ENCODE results near the gene AMOTL1.

Gene AMOTL1

DNA sequence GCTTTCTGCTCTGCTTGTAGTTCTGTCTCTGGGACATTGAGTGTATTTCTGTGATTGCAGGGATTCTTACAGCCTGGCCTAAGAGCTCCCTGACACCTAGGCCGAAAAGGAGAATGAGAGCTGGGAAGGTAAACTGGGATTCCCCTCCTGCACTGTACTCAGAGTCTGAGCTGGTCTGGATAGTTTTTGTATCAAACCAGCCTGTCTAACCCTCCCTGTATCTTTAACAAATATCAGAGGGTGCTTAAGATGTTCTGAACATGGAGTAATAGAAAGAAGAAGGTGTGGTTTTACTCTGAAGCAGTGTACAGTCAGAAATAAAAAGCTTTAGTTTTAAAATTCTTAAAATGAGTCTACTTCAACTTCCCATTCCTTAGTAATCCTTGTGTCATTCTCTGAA is 57.3 kb downstream of the AMOTL1 start:
- Histone ChIP-seq H3K36me3 (ENCODE audit: control insufficient read depth, insufficient read depth, low read length) (peaks cover 41% of the 10 kb centered on the region), H3K27me3 (ENCODE audit: control insufficient read depth, insufficient read depth, low read length) (no peaks in the 10 kb centered on the region), H3K9me3 (ENCODE audit: control insufficient read depth, insufficient read depth, low read length) (no peaks in the 10 kb centered on the region), H3K4me3 (ENCODE audit: low read depth, low read length) (no peak overlapping the region), H3K4me1 (ENCODE audit: control insufficient read depth, insufficient read depth, low read length) (no peaks in the 10 kb centered on the region), H3K9ac (ENCODE audit: low read depth, low read length) (no peak overlapping the region), H3K27ac (ENCODE audit: low read depth, low read length) (no peak overlapping the region)

DNA sequence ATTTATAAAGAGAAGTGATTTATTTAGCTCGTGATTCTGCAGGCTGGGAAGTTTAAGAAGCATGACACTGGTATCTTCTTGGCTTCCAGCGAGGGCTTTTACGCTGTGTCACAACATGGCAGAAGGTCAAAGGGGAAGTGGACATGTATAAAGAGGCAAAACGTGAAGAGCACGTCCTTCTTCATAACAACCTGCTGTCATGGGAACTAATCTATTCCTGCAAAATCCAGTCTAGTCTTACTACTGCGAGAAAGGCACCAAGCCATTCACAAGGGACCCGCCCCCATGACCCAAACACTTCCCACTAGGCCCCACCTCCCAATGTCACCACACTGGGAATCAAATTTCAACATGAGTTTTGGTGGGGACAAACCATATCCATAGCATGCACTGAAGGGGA is 58.3 kb downstream of the AMOTL1 start:
- no peaks in the 10 kb centered on the region for H3K4me1 ChIP-seq (ENCODE audit: control insufficient read depth, insufficient read depth, low read length)
- H3K9me3 ChIP-seq (ENCODE audit: control insufficient read depth, insufficient read depth, low read length): no peaks in the 10 kb centered on the region
- H3K36me3 ChIP-seq (ENCODE audit: control insufficient read depth, insufficient read depth, low read length): peaks cover 50% of the 10 kb centered on the region
- H3K27ac ChIP-seq (ENCODE audit: low read depth, low read length): no peak overlapping the region
- no peak overlapping the region for H3K9ac ChIP-seq (ENCODE audit: low read depth, low read length)
- no peaks in the 10 kb centered on the region for H3K27me3 ChIP-seq (ENCODE audit: control insufficient read depth, insufficient read depth, low read length)
- H3K4me3 ChIP-seq (ENCODE audit: low read depth, low read length): no peak overlapping the region

DNA sequence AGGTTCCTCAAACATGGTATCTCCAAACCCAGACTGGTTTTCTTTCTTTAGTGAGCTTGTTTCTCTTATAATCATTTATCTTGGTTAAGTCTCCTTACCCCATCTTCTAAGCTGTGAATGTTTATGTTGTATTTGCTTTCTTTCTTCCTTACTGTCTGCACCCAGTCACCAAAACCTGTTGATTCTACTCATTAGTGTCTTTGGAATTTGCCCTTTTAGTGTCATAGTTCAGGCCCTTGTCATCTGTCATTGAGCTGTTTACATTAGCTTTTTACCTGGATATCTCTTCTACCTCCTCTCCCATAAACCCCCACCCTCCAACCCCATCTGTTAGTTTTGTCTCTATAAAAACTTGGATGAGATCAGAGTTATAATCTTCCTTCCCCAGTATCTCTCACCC is 59.9 kb downstream of the AMOTL1 start:
- H3K9ac ChIP-seq (ENCODE audit: low read depth, low read length): no peak overlapping the region
- no peaks in the 10 kb centered on the region for H3K27me3 ChIP-seq (ENCODE audit: control insufficient read depth, insufficient read depth, low read length)
- H3K4me3 ChIP-seq (ENCODE audit: low read depth, low read length): no peak overlapping the region
- H3K27ac ChIP-seq (ENCODE audit: low read depth, low read length): no peak overlapping the region
- peaks cover 49% of the 10 kb centered on the region for H3K36me3 ChIP-seq (ENCODE audit: control insufficient read depth, insufficient read depth, low read length)
- H3K4me1 ChIP-seq (ENCODE audit: control insufficient read depth, insufficient read depth, low read length): no peaks in the 10 kb centered on the region
- H3K9me3 ChIP-seq (ENCODE audit: control insufficient read depth, insufficient read depth, low read length): no peaks in the 10 kb centered on the region

DNA sequence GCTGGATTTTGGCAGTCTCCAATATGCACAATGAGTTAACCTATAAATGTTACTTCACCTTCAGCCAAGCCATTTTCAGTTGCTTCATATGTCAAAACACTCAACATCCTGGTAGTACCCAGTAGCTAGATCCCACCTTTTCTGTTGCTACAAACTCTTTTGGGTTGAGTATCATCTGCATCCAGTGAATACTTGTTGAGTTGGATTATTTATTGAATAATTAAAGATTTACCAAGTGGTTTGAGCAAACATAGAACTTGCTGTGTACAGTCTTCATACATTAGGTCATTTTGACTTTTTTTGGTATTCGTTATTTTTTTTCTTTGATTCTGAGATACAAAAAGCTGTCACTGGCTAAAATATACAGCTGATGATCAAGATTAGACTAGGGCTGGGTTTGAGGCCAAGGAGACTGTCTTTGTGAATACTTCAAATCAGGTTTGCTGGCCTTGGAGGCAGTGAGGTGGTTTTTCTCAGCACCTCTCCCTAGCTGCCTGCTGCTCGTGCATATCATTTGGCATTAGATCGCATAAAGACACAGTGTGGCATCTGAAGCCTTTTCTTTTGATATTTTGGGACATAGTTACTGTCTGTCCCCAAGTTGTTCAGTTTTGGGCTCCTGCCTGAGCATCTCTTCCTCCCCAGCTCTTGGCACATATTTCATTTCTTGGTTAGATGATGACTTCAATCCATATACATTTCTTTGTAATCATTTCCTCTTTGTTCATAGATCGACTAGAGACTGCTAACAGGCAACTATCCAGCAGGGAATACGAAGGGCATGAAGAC is 62.8 kb downstream of the AMOTL1 start:
- H3K4me1 ChIP-seq (ENCODE audit: control insufficient read depth, insufficient read depth, low read length): no peaks in the 10 kb centered on the region
- peaks cover 52% of the 10 kb centered on the region for H3K36me3 ChIP-seq (ENCODE audit: control insufficient read depth, insufficient read depth, low read length)
- no peak overlapping the region for H3K27ac ChIP-seq (ENCODE audit: low read depth, low read length)
- no peaks in the 10 kb centered on the region for H3K9me3 ChIP-seq (ENCODE audit: control insufficient read depth, insufficient read depth, low read length)
- H3K27me3 ChIP-seq (ENCODE audit: control insufficient read depth, insufficient read depth, low read length): no peaks in the 10 kb centered on the region
- no peak overlapping the region for H3K9ac ChIP-seq (ENCODE audit: low read depth, low read length)
- H3K4me3 ChIP-seq (ENCODE audit: low read depth, low read length): no peak overlapping the region

DNA sequence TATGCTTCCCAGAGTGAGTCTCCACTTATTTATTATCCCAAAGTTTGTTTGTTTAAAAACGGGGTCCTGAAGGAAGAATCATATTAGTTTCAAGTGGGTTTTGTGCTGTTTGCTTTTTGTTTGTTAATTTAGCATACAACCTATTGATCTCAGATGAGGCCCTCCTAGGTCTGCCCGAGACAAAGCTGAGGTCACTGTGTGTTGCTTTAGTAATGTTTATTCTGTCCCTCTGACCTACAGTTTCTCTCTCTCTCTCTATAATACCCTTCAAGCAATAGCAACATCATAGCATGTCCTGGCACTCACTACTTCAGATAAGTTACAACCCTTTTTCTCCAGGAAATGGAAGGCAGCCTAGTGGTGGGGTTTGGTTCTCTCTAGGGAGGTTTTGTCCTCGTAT is 63.4 kb downstream of the AMOTL1 start:
- Histone ChIP-seq H3K9me3 (ENCODE audit: control insufficient read depth, insufficient read depth, low read length) (no peaks in the 10 kb centered on the region), H3K4me1 (ENCODE audit: control insufficient read depth, insufficient read depth, low read length) (no peaks in the 10 kb centered on the region), H3K27me3 (ENCODE audit: control insufficient read depth, insufficient read depth, low read length) (no peaks in the 10 kb centered on the region), H3K4me3 (ENCODE audit: low read depth, low read length) (no peak overlapping the region), H3K9ac (ENCODE audit: low read depth, low read length) (no peak overlapping the region), H3K27ac (ENCODE audit: low read depth, low read length) (no peak overlapping the region), H3K36me3 (ENCODE audit: control insufficient read depth, insufficient read depth, low read length) (peaks cover 52% of the 10 kb centered on the region)

DNA sequence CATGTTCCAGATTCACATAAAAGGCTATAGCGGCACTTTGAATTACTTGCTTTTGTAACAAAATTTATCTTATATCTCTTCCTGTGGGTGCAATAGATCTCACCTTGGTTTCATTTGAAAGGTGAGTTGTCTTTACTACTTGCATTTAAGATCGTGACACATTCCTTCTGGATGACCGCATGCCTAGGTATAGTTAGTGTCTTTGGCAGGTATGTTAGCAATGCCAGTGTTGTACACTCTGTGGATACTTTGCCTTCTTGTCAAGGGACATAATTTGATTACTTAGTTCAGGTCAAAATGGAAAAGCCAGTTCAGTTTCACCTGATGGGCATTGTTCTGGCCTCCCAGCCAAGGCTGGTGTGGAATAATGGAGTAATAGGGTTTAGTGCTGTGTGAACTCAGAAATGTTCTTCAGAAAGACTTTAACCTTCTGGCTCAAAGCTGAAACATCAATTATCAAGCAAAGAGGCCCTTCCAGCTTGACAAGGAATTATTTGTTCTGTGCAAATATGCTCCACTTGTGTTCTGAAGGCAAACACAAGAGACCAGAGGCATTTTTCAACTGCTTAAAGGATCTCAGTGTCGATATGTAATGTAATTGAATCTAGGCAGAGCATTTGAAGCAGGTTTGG is 64.6 kb downstream of the AMOTL1 start:
- Histone ChIP-seq H3K27ac (ENCODE audit: low read depth, low read length) (no peak overlapping the region), H3K9me3 (ENCODE audit: control insufficient read depth, insufficient read depth, low read length) (no peaks in the 10 kb centered on the region), H3K27me3 (ENCODE audit: control insufficient read depth, insufficient read depth, low read length) (no peaks in the 10 kb centered on the region), H3K4me3 (ENCODE audit: low read depth, low read length) (no peak overlapping the region), H3K9ac (ENCODE audit: low read depth, low read length) (no peak overlapping the region), H3K4me1 (ENCODE audit: control insufficient read depth, insufficient read depth, low read length) (no peaks in the 10 kb centered on the region), H3K36me3 (ENCODE audit: control insufficient read depth, insufficient read depth, low read length) (peaks cover 55% of the 10 kb centered on the region)

DNA sequence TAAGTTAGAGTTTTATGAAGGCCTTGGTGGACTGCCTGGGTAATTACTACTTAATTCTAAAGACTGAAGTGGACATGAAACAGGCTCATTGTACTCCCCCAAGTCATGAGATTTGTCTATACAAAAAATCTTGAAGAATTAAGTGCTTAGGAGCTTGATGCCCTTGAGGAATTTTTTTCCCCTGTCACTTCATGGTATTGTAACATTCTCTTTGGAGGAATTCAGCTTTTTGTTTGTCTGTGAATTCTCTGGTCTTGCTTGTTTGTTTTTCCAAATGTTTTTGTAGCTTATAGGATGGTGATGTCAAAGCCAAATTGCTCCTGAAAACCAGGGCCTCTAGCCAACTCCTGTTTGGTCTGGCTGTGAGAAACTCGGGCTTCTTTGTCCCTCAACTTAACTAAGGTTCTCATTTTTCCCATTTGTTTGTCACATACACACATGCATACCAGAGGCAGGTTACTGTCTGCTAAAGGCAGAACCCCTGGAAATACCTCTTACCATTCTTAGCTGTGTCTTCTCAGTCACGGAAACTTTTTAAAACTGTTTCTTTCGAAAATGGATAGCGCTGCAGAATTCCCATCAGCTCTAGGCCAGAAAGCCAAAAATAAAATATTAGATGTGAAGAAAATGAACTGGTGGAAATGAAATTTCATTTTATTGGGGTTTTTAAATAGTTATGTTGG is 66.9 kb downstream of the AMOTL1 start:
- Histone ChIP-seq H3K4me1 (ENCODE audit: control insufficient read depth, insufficient read depth, low read length) (no peaks in the 10 kb centered on the region), H3K36me3 (ENCODE audit: control insufficient read depth, insufficient read depth, low read length) (peaks cover 59% of the 10 kb centered on the region), H3K27ac (ENCODE audit: low read depth, low read length) (no peak overlapping the region), H3K27me3 (ENCODE audit: control insufficient read depth, insufficient read depth, low read length) (no peaks in the 10 kb centered on the region), H3K4me3 (ENCODE audit: low read depth, low read length) (no peak overlapping the region), H3K9me3 (ENCODE audit: control insufficient read depth, insufficient read depth, low read length) (no peaks in the 10 kb centered on the region), H3K9ac (ENCODE audit: low read depth, low read length) (no peak overlapping the region)

DNA sequence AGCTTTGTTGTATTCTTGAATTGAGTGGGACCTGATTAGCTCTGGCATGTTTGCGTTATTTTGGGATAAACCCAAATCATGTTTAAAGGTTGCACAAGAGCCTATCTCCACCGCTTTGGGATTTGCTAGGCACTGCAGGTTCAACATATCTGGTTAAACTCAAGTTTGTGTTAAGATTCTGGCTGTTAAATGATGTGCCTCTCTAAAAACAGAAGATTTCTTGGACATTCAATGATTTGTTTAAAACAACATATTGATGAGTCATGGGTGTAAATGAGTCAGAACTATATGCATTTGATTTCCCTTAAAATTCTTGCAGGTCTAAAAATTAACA is 67.4 kb downstream of the AMOTL1 start:
- H3K27me3 ChIP-seq (ENCODE audit: control insufficient read depth, insufficient read depth, low read length): no peaks in the 10 kb centered on the region
- H3K4me1 ChIP-seq (ENCODE audit: control insufficient read depth, insufficient read depth, low read length): no peaks in the 10 kb centered on the region
- peaks cover 54% of the 10 kb centered on the region for H3K36me3 ChIP-seq (ENCODE audit: control insufficient read depth, insufficient read depth, low read length)
- no peak overlapping the region for H3K9ac ChIP-seq (ENCODE audit: low read depth, low read length)
- H3K4me3 ChIP-seq (ENCODE audit: low read depth, low read length): no peak overlapping the region
- H3K9me3 ChIP-seq (ENCODE audit: control insufficient read depth, insufficient read depth, low read length): no peaks in the 10 kb centered on the region
- no peak overlapping the region for H3K27ac ChIP-seq (ENCODE audit: low read depth, low read length)

DNA sequence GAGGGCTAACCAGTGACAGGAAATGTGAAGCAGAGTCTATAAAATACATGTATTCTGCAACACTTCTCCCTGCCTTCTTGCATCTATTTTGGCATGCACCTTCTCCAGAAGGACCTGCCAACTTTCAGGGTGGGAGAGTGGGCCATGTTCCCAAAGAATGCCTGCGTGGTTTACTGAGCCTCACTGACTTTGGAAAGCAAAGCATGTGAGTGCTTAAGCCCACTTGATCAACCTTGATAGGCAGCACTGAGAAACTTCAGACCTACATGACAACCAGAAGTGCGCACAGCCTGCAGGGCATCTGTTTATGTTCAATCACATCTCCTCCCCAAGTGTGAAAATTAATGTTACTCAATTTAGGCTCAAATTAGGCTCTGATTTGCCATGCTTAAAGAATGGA is 69.2 kb downstream of the AMOTL1 start:
- Histone ChIP-seq H3K4me3 (ENCODE audit: low read depth, low read length) (no peak overlapping the region), H3K36me3 (ENCODE audit: control insufficient read depth, insufficient read depth, low read length) (peaks cover 36% of the 10 kb centered on the region), H3K27ac (ENCODE audit: low read depth, low read length) (no peak overlapping the region), H3K9ac (ENCODE audit: low read depth, low read length) (no peak overlapping the region), H3K9me3 (ENCODE audit: control insufficient read depth, insufficient read depth, low read length) (no peaks in the 10 kb centered on the region), H3K4me1 (ENCODE audit: control insufficient read depth, insufficient read depth, low read length) (no peaks in the 10 kb centered on the region), H3K27me3 (ENCODE audit: control insufficient read depth, insufficient read depth, low read length) (no peaks in the 10 kb centered on the region)

DNA sequence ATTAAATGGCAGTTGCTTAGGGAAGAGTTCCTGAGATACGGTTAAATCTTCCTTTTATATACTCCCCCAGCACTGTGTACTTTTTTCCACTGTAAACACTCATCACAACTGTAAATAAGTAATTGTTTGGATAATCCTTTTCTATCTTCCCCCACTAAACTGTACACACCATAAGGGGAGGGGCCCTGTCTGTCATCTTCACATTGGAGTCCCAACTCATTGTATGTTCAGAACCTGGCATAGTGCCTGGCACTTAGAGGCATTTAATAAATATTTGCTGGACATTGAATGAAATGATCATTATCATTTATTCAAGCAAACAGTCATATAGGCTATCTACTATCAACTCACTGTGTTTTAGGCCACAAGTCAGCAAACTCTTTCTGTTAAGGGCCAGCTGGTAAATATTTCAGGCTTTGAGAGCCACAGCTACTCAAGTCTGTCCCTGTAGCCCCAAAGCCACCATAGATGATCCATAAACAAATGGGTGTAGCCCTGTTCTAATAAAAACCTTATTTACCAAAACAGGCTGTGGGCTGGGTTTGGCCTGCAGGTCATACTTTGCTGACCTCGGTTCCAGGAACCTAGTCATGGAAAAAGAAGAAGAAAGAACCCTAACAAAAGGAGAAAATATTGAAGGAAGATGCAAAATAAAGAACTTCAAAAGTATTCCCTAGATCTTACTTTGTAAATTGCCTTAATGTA is 70.0 kb downstream of the AMOTL1 start:
- H3K27ac ChIP-seq (ENCODE audit: low read depth, low read length): no peak overlapping the region
- no peaks in the 10 kb centered on the region for H3K9me3 ChIP-seq (ENCODE audit: control insufficient read depth, insufficient read depth, low read length)
- H3K27me3 ChIP-seq (ENCODE audit: control insufficient read depth, insufficient read depth, low read length): no peaks in the 10 kb centered on the region
- H3K36me3 ChIP-seq (ENCODE audit: control insufficient read depth, insufficient read depth, low read length): peaks cover 28% of the 10 kb centered on the region
- H3K9ac ChIP-seq (ENCODE audit: low read depth, low read length): no peak overlapping the region
- H3K4me1 ChIP-seq (ENCODE audit: control insufficient read depth, insufficient read depth, low read length): no peaks in the 10 kb centered on the region
- H3K4me3 ChIP-seq (ENCODE audit: low read depth, low read length): no peak overlapping the region

DNA sequence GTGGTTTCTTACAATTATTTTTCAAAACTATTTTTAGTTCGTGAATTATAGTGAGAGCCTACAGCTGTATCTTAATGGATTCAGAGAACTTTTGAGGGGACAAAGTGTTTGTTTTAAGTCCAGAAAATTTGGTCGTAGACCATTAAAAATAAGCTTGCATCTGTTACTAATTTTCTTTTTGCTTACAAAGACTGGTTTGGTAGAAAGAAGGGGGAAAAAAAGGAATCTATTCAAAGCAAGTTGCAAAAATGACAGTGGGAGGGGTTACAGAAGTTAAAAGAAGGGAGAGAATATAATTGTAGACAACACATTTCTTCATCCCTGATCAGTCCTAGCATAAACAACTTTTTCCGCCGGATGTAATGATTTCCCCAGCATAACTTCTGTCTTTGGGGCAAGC is 72.1 kb downstream of the AMOTL1 start:
- no peaks in the 10 kb centered on the region for H3K9me3 ChIP-seq (ENCODE audit: control insufficient read depth, insufficient read depth, low read length)
- H3K9ac ChIP-seq (ENCODE audit: low read depth, low read length): no peak overlapping the region

More for the DNA sequence above, 72.1 kb downstream of the AMOTL1 start:
- Histone ChIP-seq H3K4me1 (ENCODE audit: control insufficient read depth, insufficient read depth, low read length) (no peaks in the 10 kb centered on the region), H3K4me3 (ENCODE audit: low read depth, low read length) (no peak overlapping the region), H3K27me3 (ENCODE audit: control insufficient read depth, insufficient read depth, low read length) (no peaks in the 10 kb centered on the region), H3K27ac (ENCODE audit: low read depth, low read length) (no peak overlapping the region), H3K36me3 (ENCODE audit: control insufficient read depth, insufficient read depth, low read length) (peaks cover 19% of the 10 kb centered on the region)

Measured in HUES48 (cell line).